ENCODE results near the gene PDZD8.

Gene PDZD8

GRCh38 chr10:117260084-117260483, 115.2 kb downstream of the PDZD8 start:
- no peak for TF ChIP-seq CTCF (IDR thresholded peaks at IDR 0.05; ENCODE audit: insufficient read depth, low read depth, low read length, missing control alignments)
- peak; percentile 5 for DNase-seq (ENCODE audit: low read depth)
- H3K4me3 ChIP-seq (ENCODE audit: low read depth, low read length) = no peak overlapping the region

DNA sequence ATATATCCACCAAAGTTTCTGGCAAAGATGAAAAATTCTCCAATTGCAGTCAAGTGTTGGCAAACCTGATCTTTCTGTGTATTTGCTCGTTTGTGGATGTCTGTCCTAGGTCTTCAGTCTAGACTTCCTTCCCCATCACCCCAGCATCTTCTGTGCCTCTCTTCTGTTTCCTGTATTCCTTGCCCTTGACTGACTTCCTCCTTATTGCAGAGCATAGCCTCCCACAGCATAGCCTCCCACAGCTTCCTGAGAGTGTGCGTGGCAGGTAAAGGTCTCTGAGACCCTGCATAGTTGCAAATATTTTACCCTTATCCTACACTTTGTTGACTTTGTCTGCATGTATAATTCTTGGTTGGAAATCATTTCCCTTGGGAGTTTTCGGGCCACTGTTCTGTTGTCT, 116.0 kb downstream of the PDZD8 start:
- H3K4me3 ChIP-seq (ENCODE audit: low read depth, low read length) = no peak overlapping the region
- DNase-seq (ENCODE audit: low read depth) = no peak
- no peak for TF ChIP-seq CTCF (IDR thresholded peaks at IDR 0.05; ENCODE audit: insufficient read depth, low read depth, low read length, missing control alignments)

DNA sequence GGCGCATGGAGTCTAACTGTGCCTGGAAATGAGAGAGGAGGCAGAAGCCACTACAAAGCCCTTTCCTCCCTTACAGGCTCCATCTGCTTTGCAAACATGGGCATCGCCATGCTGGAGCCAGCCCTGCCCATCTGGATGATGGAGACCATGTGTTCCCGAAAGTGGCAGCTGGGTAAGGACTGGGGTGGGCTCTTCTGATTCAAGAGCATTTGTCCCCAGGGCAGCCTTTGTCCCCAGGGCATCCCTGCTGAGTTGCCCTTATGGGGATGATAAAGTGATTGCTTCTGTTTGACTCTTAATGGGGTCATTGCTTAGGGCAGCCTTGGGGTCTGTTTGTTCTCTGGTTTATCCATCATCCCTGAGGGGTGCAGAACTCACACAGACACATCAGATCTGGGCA, 117.5 kb downstream of the PDZD8 start:
- H3K4me3 ChIP-seq (ENCODE audit: low read depth, low read length) = no peak overlapping the region
- TF ChIP-seq CTCF (IDR thresholded peaks at IDR 0.05; ENCODE audit: insufficient read depth, low read depth, low read length, missing control alignments) = no peak
- no peak for DNase-seq (ENCODE audit: low read depth)

- DNase-seq (ENCODE audit: low read depth) = no peak
- no peak for TF ChIP-seq CTCF (IDR thresholded peaks at IDR 0.05; ENCODE audit: insufficient read depth, low read depth, low read length, missing control alignments)
- H3K4me3 ChIP-seq (ENCODE audit: low read depth, low read length) = no peak overlapping the region
Observed at GRCh38 chr10:117256910-117257309, 118.3 kb downstream of the PDZD8 start.

DNA sequence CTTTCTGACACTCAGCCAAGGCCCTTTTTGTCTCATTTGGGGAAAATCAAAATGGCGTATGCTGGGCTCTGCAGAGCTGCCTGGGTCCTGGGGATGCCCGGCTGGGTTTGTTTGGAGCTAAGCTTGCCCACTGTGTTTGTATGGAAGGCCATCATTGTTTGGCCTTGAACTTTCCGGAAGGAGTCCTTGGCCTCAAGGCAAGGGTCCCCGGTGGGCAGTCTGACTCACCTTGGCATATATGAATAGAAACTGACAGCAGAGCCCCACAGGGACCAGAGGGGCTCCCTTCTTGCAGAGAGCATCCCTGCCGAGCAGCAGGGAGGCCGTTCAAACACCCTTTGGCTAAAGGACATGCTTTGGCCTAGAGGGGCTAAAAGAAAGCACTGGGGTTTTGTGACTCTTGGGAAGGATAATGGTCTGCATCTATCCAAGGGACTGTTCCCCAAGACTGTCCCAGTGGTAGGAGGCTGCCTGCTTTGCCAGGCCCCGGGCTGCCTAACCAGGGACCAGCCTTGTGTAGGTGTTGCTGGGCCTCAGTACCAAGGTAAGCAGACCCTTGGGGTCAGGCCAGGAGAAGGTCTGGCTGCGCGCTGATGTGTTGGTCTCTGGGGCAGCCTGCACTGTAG, 119.3 kb downstream of the PDZD8 start:
- no peak for DNase-seq (ENCODE audit: low read depth)
- H3K4me3 ChIP-seq (ENCODE audit: low read depth, low read length) = no peak overlapping the region
- TF ChIP-seq CTCF (IDR thresholded peaks at IDR 0.05; ENCODE audit: insufficient read depth, low read depth, low read length, missing control alignments) = no peak

- TF ChIP-seq CTCF (IDR thresholded peaks at IDR 0.05; ENCODE audit: insufficient read depth, low read depth, low read length, missing control alignments) = no peak
- DNase-seq (ENCODE audit: low read depth) = no peak
- H3K4me3 ChIP-seq (ENCODE audit: low read depth, low read length) = no peak overlapping the region
Observed at GRCh38 chr10:117254774-117255735, 120.2 kb downstream of the PDZD8 start.

Data from GM12865 (cell line).